PC-9 (cell line): ENCODE data around the gene MFSD12.

ENCODE experiments used
- EZH2 ChIP-seq: fragments of 200-600 bp; sonication (generic); IDR thresholded peaks from 2 replicates; pipeline ENCODE4 v1.8.0; 2017; ENCODE audit warnings: antibody characterized with exemption, low read depth
- TF ChIP-seq, protein P1 (sequence below): fragments of 200-600 bp; sonication (generic); conservative IDR thresholded peaks from 2 replicates; pipeline ENCODE4 v1.6.1; 2017; ENCODE audit warnings: mixed run types, antibody characterized with exemption, mild to moderate bottlenecking, moderate library complexity

DNA sequence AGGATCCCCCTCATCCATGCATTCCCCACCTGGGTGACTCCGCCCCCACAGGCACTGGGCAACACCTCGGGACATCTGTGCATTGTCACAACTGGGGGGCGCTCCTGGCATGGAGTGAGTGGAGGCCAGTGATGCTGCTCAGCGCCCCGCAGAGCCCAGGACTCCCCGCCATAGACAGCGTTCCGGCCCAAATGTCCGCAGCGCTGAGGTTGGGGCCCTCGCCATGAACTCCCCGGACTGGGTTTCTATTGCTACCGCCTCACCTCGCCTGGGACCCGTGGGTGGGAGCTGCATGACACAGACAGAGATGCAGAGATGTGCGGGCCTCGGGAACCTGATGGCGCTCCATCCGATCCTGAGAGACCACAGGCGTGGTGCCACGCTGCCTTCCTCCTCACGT, 46.7 kb downstream of the MFSD12 start:
- TF ChIP-seq, protein P1, sequence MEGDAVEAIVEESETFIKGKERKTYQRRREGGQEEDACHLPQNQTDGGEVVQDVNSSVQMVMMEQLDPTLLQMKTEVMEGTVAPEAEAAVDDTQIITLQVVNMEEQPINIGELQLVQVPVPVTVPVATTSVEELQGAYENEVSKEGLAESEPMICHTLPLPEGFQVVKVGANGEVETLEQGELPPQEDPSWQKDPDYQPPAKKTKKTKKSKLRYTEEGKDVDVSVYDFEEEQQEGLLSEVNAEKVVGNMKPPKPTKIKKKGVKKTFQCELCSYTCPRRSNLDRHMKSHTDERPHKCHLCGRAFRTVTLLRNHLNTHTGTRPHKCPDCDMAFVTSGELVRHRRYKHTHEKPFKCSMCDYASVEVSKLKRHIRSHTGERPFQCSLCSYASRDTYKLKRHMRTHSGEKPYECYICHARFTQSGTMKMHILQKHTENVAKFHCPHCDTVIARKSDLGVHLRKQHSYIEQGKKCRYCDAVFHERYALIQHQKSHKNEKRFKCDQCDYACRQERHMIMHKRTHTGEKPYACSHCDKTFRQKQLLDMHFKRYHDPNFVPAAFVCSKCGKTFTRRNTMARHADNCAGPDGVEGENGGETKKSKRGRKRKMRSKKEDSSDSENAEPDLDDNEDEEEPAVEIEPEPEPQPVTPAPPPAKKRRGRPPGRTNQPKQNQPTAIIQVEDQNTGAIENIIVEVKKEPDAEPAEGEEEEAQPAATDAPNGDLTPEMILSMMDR = no peak
- TF ChIP-seq EZH2 = no peak
